Inferior parietal cortex (tissue), 1 donor: ENCODE measurements around the gene MEIS2.

Experiments
- DNase-seq: peaks from one replicate; pipeline ENCODE4 v3.0.0-alpha.2; 2016; ENCODE audit errors: extremely low spot score

The MEIS2 gene

DNA sequence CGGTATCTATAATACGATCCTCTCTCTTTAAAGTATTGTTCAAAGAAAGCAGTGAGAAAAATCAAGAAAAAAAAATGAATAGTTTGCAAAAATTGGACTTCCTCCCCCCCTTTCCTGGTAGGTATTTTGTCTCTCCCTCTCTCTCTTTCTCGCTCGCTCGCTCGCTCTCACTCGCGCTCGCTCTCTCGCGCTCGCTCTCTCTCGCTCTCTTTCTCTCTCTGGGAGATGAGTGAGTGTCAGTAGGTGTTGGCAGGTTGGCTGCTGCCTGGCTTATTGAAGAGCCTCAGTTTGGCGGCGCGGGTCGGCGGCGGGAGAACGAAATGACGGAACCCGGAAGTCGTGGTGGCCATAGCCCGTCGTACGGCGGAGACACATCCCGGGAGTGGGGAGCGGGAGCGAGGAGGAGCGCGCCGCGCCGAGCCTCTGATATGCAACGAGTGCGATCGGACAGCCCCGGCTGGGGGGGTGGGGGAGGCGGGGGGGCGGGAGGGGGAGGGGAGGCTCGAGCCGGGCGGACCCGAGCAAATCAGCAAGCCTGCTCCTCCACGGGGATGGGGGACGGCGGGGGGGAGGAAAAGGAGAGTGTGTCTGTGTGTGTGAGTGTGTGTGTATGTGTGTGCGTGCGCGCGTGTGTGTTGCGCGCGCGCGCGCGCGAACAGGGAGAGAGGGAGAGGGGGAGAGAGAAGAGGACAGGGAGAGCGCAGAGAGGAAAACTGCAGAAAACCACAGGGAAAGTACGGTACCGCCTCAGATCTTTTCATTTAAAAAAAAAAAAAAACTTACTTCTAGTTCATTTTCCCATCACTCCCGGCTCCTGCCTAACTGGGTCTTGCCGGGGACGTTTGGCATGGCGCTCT lies at the start of gene MEIS2:
TSS of gene MEIS2 (minus strand) at position 441 of the 857 bp plus-strand sequence. CDS start 1,083 bp downstream, outside the sequence.
- peak; percentile 81 for DNase-seq

- no peak for DNase-seq
Observed at GRCh38 chr15:37149146-37149545, 48.8 kb upstream of the MEIS2 start.

- no peak for DNase-seq
Observed at GRCh38 chr15:37148714-37149113, 48.4 kb upstream of the MEIS2 start.

DNA sequence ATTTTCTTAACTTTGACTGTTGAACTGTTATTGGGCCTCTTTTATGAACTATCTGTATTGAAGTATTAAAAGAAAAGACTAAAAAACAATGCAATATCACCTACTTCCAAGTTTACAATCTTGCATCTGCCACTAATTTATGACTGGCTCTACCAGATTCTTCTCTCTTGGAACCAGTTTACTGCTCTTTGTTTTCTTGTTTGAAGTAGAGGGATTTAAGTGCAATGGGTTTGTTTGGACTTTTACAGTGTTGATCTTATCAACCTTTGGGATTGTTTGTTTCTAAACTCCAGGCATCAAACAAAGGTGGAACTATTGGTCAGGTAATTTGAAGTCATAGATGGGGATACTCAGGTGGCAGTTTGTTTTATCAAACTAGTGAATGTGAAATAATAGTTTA lies 43.0 kb upstream of the MEIS2 start:
- no peak for DNase-seq

GRCh38 chr15:37142371-37142770 lies 42.0 kb upstream of the MEIS2 start:
- no peak for DNase-seq

DNA sequence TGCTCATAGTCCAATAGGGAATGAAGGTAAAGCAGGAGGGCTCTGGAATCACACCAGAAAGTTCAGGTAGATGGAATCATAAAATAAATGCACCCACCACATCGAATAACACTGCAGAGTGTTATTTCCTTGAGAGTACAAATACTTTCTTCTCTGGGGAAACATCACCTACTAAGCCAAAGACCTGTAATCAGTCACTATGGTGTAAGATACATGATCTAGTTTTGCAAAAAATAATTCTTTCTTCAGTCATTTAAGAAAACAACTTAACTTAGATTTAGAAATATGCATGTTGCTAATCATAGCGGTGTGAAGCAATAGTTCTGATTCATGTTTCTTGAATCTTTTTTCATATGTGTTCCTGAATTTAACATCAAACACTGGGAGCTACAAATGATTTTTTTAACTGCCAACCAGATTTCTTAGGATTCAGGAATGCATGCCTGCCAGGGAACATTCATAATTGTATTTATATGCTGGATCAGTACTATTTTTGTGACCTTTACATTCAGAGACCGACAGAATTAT lies 40.2 kb upstream of the MEIS2 start:
- DNase-seq: no peak

- DNase-seq: no peak
Observed at GRCh38 chr15:37138591-37139215, 38.4 kb upstream of the MEIS2 start.

GRCh38 chr15:37137221-37137620 lies 36.9 kb upstream of the MEIS2 start:
- DNase-seq: no peak

DNA sequence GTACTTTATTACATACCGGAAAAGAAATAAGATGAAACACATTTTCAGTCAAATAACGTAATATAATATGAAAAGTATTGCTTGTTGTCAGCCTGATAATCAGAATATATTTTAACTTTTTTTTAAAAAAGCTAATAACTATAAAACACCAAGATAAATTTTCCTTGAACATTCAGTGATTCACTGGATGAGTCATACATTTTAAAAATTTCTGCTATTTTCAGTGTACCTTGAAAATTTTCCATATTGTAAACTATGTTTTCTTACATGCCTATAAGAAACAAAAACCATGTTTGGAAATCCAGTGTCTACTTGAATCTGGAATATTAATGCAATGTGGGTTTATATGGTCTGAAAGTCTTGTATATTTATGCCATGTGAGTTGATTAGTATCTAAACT lies 36.3 kb upstream of the MEIS2 start:
- DNase-seq: no peak

DNA sequence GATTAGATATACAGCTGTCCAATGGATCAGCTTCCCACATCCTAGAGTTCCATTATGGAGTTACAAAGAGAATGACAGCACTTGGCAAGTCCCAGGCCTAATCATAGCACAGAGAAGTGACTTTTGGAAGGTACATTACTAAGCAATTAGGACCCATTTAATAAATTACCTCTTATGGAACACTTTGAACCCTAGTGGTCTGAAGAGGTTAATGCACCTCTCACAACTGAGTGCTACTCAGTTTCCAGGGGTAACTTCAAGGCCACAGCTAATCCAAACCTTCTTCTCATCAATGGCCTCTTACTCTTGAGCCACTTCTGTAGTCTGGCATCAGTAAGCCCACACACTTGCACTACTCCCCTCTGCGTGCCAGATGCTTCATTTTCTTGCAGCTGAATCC lies 34.9 kb upstream of the MEIS2 start:
- DNase-seq: no peak

- DNase-seq: peak; percentile 62
Observed at GRCh38 chr15:37134699-37135131, 34.4 kb upstream of the MEIS2 start.

GRCh38 chr15:37134244-37134643 lies 33.9 kb upstream of the MEIS2 start:
- no peak for DNase-seq

DNA sequence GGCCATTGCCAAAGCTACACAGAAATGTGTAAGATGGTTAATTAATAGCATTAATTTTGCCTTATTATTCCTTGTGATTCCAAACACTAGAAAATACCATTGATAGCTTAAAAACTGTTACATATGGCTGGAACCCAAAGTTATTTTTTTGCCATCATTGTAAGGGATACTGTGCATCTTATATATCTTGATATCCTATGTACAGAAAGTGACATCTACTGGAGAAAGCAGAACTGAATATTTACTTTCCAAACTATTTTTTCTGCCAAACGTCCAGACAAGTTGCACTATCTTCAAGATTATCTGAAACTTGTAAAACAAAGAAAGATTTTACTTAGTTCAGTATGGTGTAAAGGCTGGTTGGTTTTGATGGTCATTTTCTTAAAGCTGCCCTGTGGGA lies 33.3 kb upstream of the MEIS2 start:
- peak; percentile 65 for DNase-seq

DNA sequence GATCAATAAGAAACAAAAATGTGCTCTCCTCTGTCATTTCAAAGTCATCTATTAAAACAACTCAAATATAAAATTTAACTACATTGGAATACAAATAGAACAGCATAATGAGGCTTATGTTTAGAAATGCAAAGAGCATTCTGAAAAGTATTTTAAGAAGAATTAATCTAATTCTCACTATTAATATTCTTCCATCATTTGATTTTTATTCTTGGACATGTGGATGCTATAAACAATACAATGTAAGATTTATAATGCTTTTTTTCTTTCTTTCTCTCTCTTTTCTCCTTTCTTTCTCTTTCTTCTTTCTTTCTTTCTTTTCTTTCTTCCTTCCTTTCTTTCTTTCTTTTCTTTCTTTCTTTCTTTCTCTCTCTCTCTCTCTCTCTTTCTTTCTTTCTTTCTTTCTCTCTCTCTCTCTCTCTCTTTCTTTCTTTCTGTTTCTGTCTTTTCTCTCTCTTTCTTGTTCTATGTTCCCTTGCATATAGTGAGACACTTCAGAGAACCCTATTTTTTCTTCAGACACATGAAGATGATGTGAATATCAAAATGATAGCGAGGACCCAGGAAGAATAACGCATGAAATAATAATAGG lies 32.6 kb upstream of the MEIS2 start:
- no peak for DNase-seq

- no peak for DNase-seq
Observed at GRCh38 chr15:37131621-37132020, 31.3 kb upstream of the MEIS2 start.

GRCh38 chr15:37130356-37130755 lies 30.0 kb upstream of the MEIS2 start:
- DNase-seq: no peak

DNA sequence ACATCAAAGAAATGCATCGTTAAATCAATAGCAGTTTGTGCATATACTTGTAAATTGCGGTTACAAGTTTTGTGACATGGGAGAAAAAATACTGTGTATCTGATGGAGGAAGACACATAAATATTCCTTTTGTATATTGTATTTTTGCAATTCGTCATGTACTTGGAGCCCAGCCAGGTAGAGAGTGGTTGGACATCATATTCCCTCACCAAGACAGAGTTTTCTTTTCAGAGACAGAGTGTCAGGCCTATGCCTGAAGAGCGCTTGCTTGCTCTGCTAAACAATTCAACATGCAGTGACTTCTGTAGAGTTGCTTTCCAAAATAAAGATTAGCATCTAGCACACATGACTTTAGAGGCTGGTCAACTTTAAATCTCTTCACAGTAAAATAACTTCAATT lies 24.8 kb upstream of the MEIS2 start:
- no peak for DNase-seq

DNA sequence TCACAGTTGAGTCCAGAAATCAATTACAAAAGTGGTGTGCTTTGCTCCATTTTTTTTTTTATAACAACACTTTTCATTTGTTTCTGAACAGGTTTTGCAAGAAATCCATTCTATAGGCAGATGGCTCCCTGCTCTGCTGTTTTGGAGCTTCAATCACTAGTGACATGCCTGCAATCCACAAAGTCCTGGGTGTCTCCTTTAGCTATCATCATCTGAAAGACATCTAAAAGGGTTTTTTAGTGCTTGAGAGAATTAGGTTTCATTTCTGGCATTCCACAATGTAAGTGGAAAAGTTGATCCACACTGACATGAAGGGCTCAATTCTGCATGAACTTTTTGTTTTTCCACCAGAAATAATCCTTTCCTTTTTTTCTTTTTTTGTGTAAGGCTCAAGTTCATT lies 24.0 kb upstream of the MEIS2 start:
- no peak for DNase-seq

DNA sequence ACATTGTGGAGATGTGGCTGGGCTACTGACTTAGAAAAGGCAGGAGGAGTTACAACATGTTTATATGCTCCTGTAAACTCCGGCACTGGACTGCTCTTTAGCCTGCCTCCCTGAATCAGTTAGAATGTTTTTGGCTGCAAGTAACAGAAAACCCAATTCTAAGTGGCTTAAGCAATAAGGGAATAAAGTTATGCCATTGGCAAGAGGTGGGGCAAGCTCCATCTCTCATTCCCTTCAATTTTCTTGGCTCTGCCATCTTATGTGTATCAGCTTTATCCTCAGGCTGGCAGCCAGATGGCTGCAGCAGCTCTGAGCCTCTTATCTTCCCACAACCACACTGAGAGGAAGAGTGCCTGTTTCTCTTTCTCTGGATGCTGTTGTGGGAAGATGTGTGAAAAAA lies 22.4 kb upstream of the MEIS2 start:
- no peak for DNase-seq

DNA sequence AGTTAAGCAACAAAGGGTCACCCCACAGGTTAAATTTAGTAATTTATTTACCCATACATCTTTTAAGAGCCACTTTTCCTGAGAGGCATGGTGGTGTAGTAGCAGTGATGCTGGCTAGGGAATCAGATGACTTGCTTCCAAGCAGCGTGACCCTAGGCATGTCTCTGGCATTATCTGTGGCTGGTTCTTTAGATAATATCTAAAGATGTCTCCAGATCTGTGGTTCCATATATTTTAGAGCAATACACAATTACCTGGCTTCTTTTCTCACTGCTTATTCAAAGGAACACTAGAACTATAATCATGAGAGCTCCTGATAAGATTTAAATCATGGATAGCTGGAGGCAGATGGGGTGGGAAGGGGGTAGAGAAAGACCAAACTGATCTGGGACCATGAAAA lies 21.1 kb upstream of the MEIS2 start:
- DNase-seq: no peak

DNA sequence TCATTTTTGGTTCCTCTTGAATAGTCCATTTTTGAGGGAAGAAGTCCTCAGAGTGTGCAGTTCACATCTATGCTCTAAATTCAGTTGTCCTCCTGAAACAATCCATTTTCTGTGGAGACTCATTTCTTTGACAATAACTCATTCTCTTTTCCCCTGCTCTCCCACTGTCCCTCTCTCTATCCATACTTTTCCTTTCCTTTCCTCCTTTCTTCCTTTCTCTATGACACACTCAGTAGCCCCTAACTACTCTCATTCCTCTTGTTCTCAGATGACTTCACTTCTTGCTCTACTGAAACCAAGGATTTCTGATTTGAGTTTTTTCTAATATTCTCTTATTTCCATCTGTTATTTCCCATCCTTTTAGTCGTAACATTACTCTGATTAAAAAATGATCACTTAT lies 16.7 kb upstream of the MEIS2 start:
- DNase-seq: no peak

DNA sequence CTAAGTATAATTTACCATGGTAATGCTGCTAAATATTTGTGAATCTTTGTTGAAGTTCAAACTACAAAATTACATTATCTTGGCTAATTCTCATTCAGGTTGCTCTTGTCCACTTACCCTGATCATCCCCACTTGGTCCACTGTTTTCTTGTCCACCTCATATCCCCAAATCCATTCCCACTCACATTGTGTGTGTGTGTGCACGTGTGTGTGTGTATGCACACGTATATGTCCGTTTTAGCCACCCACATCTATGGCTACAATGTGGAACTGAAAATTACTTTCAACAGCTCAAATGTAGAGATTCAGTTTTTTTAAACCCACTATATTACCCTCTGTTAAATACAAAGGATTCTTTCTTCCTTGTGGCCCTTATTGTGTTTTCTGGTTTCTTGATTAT lies 15.2 kb upstream of the MEIS2 start:
- no peak for DNase-seq
